ENCODE results near the gene TCERG1L.

DNA sequence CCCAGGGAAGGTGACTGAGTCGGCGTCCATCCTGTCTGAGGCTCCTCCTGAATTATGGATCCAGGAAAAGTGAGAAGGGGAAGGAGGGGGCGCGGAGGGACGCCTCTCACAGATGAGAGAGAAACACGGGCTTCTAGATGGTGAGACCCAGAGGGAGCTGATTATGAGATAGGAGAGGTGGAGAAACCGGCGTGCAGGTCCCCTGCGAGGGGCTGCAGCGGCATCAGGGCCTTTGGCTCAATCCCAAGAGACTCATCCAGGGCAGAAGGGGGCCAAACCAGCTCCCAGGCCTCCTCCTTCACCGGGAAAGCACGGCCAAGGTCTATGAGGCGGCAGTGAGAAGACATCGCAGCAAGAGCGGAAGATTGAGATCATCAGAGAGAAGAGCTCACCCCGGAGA lies 70.8 kb downstream of the TCERG1L start:
- TF ChIP-seq POLR2A (IDR thresholded peaks at IDR 0.05) (no peak), CTCF (IDR thresholded peaks at IDR 0.05) (no peak)

Data from body of pancreas (tissue), 4 donors.